Dermis blood vessel endothelial cell (primary cell): ENCODE measurements around the gene CERKL. TPM values are rescaled to one million over a fixed set of nuclear protein-coding genes. Genes with fewer than 3 reads are reported as not detected.

Source experiments
- DNase-seq: peaks from one replicate; pipeline ENCODE4 v3.0.0; 2010
- total RNA-seq: library from RNA; depleted of rRNA; stranded (reverse); fragments of >200 nt; gene quantifications from 2 replicates; pipeline ENCODE4 v1.2.3, GENCODE V29; 2014

Gene CERKL
- total RNA-seq, 1 donor from 2014 or later: not detected

GRCh38 chr2:181627545-181627944, 29.4 kb downstream of the CERKL start:
- no peak for DNase-seq

- DNase-seq: no peak
Observed at GRCh38 chr2:181626671-181627070, 30.2 kb downstream of the CERKL start.

DNA sequence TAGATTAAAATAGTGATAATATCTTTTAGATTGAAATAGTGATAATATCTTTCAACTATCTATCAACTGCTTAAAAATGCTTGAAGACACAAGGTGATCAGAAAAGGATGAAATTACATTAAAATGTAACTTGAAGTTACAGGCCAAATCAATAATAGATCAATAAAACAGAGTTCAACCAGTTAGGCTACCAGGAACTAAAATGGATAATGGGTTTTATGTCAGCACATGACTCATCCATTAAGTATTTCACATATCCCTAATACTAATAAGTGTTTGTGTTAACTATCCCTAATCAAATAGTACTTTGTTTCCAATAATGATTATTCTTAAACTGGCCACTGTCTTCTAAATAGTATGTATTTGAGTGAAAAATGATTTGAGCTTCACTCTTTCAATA, 33.7 kb downstream of the CERKL start:
- no peak for DNase-seq

GRCh38 chr2:181621779-181622490, 35.0 kb downstream of the CERKL start:
- DNase-seq: no peak

DNA sequence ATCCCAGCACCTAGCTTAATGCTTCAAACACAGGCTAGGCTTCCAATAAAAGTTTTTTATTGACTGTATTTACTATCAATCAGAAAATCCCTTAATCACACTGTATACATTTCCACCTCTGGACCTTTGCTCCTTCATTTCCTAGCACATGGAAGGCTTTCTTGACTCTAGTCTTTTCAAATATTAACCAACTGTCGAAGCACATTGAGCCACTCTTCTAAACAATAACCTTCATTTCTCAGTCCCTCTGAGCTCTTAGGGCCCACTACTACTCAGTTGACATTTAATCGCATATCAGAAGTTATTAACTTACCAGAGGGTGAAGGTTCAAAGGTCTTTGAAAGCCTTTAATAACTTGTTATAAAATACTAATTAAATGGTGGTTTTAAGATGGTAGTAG, 37.4 kb downstream of the CERKL start:
- DNase-seq: no peak

GRCh38 chr2:181616715-181617114, 40.2 kb downstream of the CERKL start:
- no peak for DNase-seq

DNA sequence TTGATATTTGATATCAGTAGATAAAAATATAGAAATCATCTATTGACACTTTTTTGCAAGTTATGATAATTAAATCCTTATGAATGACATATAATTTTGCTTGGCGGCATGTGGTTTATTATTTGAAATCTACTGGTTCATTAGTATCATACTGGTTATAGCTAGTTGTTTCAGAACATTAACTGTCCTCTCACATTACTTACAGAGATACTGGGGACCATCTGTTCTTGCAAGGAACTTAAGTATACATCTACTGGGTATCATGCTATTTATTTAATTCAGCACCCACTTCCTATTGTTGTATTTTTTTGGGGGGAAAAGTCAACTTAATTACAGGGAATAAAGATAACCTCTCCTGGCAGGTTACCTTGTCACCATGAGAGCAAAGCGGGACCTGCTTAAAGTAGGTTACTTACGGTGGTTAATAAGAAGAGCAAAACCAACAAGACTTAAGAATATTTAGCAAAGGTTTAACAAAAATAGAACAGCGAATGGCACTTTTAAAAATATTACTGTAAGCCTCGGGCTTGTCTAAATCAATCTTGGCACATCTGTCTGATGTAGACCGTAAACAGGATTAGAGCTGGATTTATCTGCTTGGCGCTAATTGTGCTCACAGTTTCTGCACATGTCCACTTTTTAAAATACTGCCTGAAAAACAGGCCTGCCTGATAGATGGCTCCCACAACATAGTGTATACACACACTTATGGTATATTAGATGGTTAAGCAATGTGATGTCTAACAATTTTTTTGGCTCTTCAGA, 41.8 kb downstream of the CERKL start:
- no peak for DNase-seq

- DNase-seq: no peak
Observed at GRCh38 chr2:181613241-181613640, 43.7 kb downstream of the CERKL start.

- no peak for DNase-seq
Observed at GRCh38 chr2:181607629-181608590, 49.0 kb downstream of the CERKL start.

DNA sequence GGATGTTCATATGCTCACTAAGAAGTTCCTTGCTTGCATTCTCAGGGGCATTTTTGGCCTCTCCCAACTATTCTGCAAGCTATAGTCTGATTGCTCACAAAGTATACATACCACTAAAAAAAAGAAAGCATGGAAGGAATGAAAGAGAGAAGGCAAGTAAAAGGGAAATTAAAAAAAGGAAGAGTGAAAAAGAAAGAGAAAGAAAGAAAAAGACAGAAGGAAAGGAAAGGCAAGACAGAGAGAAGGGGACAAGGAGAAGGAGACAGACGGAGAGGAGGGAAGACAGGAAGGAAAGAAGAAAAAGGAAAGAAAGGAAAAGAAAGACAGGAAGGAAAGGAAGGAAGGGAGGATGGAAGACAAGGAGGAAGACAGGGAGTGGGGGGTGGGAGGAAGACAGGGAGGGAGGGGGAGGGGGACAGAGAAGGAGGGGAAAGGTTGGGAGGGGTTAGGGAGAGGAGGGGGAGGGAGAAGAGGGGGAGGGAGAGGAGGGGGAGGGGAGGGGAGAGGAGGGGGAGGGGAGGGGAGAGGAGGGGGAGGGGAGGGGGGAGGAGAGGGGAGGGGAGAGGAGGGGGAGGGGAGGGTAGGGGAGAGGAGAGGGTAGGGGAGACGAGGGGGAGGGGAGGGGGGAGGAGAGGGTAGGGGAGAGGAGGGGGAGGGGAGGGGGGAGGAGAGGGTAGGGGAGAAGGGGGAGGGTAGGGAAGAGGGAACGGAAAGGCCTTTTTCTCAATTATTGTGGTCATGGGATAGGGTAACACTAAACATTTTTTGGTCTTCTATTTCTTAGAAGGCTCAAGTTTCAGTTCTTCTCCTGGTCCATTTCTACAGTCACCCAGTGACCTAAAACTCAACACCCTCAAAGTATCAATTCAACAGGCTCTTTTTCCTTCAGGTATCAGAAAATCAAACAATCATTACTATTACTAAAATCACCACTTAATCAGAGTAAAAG, 50.7 kb downstream of the CERKL start:
- no peak for DNase-seq

DNA sequence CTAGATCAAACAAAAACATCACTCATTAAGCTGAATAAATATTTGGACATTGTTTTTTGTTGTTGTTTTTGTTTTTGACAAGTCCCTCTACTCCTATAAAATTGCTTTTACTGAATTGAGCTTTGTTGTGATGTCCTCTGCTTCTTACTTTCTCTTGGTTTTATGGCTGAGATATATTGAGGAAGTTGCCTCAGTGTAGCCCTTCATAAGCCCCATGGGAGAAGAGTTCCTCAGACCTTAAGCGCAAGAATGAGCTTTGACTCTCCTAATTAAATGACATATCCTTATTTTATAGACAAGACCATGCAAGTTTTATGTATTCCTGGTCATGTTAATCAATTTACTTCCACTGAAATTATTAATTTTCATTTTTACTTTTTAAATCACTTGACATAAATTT, 54.9 kb downstream of the CERKL start:
- DNase-seq: no peak

DNA sequence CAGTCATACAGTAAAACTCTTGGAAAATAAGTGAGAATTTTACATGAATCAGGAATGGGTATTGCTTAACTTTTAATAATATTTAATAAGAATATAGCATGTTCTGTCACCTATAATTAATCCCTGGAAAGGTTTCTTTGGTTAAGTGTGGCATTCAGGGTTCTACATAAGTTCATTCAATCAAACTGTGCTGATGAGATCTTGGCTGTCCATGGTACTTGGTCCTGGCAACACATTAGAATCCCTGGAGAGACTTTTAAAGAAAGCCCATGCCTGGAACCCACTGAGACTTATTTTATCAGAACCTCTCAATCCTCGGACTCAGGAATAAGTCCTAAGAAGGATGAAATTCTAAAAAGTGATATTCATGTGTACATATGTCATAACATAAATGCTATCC, 60.3 kb downstream of the CERKL start:
- DNase-seq: no peak

GRCh38 chr2:181594322-181594721, 62.6 kb downstream of the CERKL start:
- DNase-seq: no peak

DNA sequence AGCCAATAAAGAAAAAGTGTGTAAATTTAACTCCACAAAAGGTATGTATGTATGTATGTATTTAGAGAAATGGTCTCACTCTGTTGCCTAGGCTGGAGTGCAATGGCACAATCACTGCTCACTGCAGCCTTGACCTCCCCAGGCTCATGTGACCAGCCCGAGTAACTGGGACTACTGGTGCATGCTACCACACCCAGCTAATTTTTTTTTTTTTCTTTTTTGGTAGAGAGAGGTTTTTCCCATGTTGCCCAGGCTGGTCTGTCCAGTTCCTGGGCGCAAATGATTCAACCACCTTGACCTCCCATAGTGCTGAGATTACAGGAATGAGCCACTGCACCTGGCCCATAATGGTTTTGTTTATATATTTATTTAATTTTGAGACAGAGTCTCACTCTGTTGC, 67.1 kb downstream of the CERKL start:
- DNase-seq: no peak

DNA sequence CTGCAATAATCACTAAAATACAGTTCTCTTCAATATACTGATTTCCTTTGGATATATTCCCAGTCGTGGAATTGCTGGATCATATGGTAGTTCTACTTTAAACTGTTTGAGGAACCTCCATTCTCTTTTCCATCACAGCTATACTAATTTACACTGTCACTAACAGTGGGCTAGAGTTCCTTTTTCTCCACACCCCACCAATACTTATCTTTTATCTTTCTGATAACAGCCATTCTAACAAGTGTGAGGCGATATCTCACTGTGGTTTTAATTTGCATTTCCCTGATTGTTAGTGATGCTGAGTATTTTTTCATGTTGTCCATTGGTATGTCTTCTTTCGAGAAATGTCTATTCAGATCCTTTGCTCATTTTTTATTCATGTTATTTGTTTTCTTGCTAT, 68.4 kb downstream of the CERKL start:
- no peak for DNase-seq

DNA sequence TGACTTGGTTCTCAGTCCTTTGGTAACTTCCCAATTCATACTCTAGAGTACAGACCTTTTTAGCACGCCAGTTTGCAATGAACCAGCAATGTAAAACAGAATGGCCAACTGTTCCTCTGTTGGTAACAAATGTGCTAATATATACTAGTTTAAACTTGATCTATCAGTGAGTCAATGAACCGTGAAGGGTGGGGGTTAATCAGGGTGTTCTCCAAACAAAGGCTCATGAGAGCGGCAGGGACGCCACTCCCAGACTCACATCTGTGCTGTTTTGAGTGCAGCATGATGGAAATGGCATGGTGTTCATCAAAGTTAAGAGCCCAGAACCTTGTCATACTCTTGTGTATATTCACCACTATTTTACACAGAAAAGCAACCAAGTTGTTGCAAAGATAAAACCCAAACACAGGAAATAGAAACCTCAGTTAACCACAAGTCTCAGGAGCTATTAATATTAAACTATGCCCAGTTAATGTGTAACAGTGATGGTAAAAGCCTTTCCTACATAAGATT, 70.3 kb downstream of the CERKL start:
- DNase-seq: no peak

- DNase-seq: no peak
Observed at GRCh38 chr2:181585732-181586131, 71.2 kb downstream of the CERKL start.

DNA sequence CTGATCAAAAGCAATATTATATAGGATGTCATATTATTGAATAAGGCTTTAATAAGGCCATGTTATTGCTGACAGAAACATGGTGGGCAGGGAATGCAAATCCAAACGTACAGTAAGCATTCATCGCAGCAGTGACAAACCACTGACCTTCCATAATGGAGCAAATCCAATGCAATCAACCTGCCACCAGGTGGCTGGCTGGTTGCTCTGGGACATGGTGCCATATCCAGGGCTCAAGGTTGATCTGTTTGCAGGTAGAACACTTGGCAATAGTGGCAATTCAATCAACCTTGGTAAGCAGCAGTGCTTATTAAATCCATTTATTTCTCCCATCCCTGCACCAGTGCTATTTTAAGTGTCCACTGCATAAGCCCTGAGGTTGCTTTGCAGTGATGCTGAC, 75.4 kb downstream of the CERKL start:
- no peak for DNase-seq

DNA sequence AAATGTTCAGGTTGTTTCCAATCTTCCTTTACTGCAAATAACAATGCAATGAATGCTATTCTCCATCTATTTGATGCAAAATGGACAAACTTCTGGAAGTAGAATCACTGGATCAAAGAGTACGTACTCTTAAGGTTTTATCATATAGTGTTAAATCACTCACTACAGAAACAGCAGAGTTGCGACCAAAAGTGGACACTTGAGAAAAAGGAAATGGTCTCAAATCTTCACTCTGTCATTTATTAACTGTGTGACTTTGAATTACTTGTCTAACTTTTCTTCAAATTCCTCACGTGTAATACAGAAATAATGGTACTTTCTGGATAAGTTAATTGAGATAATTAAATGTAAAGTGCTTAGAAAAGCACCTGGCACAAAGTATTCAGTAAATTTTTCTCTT, 78.1 kb downstream of the CERKL start:
- no peak for DNase-seq

DNA sequence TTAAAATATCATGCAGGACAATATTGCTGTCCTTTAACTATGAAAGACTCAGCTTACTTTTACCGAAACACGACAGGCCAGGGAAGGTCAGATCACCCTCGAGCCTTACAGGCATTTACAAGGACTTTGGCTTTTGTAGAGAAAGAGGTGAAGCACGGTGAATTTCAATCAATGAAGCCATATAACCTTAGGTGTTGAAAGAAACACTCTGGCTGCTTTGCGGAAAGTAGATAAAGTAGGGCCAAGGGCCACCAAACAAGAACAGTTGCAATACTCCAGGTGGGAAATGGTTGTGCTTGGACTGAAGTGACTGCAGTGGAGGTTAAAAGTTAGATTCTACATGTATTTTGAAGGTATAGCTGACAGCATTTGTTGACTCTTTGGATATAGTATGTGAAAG, 80.5 kb downstream of the CERKL start:
- no peak for DNase-seq

DNA sequence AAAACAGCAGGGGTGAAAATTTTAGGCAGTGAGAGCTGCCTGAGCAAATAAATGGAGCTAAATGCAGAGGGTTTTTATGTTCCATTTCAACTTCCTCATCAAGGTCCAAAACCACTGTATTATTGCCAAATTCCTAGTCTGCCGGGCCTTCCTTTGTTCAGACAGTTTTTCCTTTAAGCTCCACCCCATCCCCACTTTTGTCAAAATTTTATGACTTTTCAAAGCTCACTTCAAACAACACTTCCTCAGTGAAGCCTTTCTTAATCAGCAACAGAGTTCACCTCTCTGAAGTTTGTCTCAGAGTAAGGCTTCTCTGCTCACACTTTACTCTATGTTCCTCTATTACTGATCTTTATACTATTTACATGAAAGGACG, 81.3 kb downstream of the CERKL start:
- DNase-seq: no peak
